ENCODE measurements around the gene ZNF408.
"Not testable (repeated sequence)": the region's sequence is repeated elsewhere in the genome, so short reads cannot be mapped to it uniquely, and the experiment has no call there.

ZNF408 gene

GRCh38 chr11:46697723-46698122, 3.1 kb upstream of the ZNF408 start:
- DNase-seq (ENCODE audit: low spot score): no peak

GRCh38 chr11:46698597-46698996, 2.2 kb upstream of the ZNF408 start:
- DNase-seq (ENCODE audit: low spot score): no peak

DNA sequence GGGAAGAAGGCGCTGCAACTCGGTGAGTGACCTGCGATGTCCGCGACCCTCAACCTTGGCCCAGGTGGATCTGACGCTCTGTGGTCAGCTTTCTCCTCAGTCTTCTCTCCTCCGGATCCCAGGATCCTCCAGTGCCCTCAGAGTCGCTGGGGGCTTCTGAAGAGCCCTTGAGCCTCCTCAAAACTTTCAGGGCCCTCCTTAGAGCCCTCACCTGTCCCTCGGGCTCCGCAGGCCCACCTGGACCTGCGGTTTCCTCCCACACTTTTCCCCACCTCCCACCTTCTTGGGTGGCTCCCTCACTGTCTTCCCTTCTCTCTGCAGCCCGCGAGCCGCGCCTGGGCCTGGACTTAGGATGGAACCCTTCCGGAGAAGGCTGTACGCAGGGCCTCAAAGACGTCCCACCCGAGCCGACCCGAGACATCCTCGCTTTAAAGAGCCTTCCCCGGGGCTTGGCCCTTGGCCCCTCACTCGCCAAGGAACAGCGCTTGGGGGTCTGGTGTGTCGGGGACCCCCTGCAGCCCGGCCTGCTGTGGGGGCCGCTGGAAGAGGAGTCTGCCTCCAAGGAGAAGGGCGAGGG, 335 bp downstream of the ZNF408 start:
- DNase-seq (ENCODE audit: low spot score): no peak

DNA sequence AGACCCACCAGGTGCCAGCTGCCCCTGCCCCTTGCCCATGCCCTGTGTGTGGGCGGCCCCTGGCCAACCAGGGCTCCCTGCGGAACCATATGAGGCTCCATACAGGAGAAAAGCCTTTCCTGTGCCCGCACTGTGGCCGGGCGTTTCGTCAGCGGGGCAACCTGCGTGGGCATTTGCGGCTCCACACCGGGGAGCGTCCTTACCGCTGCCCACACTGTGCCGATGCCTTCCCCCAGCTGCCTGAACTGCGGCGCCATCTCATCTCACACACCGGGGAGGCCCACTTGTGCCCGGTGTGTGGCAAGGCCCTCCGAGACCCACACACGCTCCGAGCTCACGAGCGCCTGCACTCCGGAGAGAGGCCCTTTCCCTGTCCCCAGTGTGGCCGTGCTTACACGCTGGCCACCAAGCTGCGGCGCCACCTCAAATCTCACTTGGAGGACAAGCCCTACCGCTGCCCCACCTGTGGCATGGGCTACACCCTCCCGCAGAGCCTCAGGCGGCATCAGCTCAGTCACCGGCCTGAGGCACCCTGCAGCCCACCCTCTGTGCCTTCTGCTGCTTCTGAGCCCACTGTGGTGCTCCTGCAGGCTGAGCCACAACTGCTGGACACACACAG, 4.3 kb downstream of the ZNF408 start:
- DNase-seq (ENCODE audit: low spot score): no peak

- DNase-seq (ENCODE audit: low spot score): no peak
Measured at GRCh38 chr11:46706886-46707285, 6.1 kb downstream of the ZNF408 start.

DNA sequence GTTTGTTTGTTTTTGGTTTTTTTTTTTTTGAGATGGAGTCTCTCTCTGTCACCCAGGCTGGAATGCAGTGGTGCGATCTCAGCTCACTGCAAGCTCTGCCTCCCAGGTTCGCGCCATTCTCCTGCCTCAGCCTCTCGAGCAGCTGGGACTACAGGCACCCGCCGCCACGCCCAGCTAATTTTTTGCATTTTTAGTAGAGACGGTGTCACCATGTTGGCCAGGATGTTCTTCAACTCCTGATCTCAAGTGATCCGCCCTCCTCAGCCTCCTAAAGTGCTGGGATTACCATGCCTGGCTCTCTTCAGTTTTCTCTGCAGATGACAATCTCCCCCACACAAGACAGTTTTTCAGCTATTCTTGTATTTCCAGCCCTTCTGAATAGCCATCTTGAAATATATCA, 8.5 kb downstream of the ZNF408 start:
- DNase-seq (ENCODE audit: low spot score): not testable (repeated sequence)

DNA sequence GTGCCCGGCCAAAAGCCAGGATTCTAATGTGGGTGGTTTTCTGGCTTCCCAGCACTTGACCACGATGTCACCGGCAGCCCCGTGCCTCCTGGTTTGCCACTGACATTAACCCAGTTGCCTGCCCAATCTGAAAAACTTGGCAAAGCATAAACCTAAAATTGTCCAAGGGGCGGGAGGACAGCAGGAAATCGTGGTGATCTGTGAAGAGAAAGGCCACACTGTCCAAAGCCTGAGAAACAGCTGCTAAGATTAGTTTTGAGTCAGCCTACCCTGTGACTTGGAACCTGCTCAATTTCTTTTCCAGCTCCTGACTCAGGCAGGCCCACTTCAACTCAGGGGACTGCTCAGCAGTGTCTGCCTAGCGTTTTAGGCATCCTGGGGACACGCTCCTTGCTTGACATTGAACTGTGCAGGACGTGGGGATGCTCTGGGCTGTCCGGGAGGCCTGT, 10.0 kb downstream of the ZNF408 start:
- DNase-seq (ENCODE audit: low spot score): peak; percentile 16

DNA sequence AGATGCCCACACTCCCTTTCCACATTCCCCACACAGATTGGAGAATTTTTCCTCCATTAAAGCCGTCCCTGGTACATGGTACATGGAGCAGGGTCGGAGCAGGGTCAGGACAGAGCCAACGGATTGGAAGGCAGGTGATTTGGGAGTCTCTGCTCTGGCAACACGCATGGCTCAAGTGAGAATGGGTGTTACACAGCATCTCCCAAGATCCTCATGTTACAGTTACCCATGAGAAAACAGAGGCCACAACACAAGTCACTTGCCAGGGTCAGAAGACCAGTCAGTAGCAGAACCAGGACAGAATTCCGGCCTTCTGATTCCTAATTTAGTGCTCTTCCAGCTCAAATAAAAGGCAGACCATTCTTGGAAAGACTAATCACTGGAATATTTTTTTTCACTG, 10.5 kb downstream of the ZNF408 start:
- DNase-seq (ENCODE audit: low spot score): no peak

- no peak for DNase-seq (ENCODE audit: low spot score)
Measured at GRCh38 chr11:46712874-46713576, 12.2 kb downstream of the ZNF408 start.

- DNase-seq (ENCODE audit: low spot score): not testable (repeated sequence)
Measured at GRCh38 chr11:46717825-46718154, 17.0 kb downstream of the ZNF408 start.

- no peak for DNase-seq (ENCODE audit: low spot score)
Measured at GRCh38 chr11:46718155-46719019, 17.6 kb downstream of the ZNF408 start.

GRCh38 chr11:46719048-46719542, 18.3 kb downstream of the ZNF408 start, which contains the start of gene F2:
Gene F2, plus strand, starts transcription at chr11:46719213. Its CDS starts 23 bp downstream, at chr11:46719236.
- DNase-seq (ENCODE audit: low spot score): no peak

- DNase-seq (ENCODE audit: low spot score): no peak
Measured at GRCh38 chr11:46719543-46720218, 18.9 kb downstream of the ZNF408 start.

DNA sequence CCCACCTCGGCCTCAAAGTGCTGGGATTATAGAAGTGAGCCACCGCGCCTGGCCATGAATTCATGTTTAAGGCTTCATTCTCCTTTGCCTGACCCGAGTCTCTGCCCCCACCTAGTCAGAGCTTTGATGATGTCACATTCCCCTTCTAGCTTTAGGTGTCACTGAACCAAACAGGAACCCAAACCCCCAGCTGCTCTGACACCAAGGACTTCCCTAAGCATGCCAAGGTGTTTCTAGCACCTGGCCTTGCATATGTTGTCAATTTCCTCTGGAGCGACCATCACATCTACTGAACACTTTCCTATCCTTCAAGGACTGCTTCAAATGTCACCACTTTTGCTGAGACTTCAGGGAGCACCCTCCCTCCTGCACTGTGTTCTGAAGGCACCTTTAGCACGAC, 20.5 kb downstream of the ZNF408 start:
- no peak for DNase-seq (ENCODE audit: low spot score)

GRCh38 chr11:46722566-46723358, 21.9 kb downstream of the ZNF408 start:
- no peak for DNase-seq (ENCODE audit: low spot score)

DNA sequence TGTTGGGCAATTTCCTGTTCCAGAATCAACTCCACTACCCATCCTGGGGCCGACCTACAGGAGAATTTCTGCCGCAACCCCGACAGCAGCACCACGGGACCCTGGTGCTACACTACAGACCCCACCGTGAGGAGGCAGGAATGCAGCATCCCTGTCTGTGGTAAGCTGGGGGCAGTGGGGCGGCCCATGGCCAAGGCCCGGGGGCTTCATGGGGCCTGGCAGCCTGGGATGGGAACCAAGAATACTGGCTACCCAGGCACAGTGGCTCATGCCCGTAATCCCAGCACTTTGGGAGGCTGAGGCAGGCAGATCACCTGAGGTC, 22.5 kb downstream of the ZNF408 start:
- DNase-seq (ENCODE audit: low spot score): no peak

DNA sequence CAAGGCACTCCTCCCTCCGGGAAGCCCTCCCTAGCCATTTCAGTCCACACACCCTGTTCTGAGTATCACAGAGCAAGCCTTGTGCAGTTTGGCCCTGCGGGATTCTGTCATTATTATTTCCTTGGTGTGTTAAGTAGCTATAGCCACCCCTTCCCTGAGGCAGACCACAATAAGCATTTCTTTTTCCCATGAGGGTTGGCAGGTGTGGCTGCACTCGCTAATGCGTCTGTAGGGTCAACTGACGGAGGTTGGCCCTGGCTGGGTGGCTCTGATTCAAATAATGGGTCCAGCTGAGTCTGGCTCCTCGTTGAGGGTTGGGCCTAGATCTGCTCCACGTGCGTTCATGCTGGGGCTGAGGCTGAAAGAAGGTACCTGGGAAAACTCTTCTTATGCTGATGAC, 23.3 kb downstream of the ZNF408 start:
- no peak for DNase-seq (ENCODE audit: low spot score)

DNA sequence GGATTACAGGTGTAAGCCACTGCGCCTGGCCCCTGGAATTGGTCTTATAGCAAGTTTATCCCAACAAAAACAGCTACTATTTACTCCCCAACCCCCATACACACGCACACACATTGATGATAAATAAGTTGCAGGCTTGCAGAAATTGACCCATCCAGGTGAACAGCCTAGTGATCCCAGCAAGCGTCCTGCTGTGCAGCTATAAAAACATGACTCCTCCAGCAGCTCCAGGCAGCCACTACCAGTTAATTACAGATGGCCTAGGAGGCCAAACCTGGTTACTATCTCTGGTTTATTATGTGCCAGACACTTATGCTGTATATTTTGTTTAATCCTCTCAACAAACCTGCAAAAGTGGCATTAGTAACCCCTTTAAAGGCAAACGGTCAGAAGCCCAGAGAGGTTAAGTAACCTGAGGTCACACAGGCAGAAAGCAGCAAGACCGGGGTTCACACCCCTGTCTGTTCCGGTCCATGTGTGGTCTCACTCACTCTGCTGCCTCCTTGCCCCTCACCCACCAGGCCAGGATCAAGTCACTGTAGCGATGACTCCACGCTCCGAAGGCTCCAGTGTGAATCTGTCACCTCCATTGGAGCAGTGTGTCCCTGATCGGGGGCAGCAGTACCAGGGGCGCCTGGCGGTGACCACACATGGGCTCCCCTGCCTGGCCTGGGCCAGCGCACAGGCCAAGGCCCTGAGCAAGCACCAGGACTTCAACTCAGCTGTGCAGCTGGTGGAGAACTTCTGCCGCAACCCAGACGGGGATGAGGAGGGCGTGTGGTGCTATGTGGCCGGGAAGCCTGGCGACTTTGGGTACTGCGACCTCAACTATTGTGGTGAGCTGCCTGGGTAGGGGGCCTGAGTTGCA, 24.7 kb downstream of the ZNF408 start:
- DNase-seq (ENCODE audit: low spot score): no peak

DNA sequence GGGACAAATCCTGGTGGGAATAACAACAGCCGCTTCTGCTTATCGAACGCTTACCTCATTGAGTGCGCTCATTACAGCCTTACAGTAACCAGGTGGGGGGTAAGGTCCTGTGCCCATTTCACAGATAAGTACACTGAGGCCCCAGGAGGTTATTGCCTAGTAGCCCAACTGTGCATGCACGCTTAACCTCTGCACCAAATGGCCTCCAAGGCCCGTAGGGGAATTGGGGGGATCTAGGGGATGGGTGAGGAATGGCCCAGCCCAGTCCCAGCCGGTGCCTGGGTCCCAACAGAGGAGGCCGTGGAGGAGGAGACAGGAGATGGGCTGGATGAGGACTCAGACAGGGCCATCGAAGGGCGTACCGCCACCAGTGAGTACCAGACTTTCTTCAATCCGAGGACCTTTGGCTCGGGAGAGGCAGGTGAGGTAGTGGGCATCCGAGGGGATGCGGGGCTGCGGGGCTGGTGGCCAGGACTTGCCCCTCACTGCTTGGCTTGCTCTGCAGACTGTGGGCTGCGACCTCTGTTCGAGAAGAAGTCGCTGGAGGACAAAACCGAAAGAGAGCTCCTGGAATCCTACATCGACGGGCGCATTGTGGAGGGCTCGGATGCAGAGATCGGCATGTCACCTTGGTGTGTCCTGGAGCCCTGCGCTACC, 25.5 kb downstream of the ZNF408 start:
- DNase-seq (ENCODE audit: low spot score): no peak

Measured in cerebellar cortex (tissue), 1 donor.